ENCODE measurements around the gene IL6ST.
"Not testable (repeated sequence)": the region's sequence is repeated elsewhere in the genome, so short reads cannot be mapped to it uniquely, and the experiment has no call there.

The IL6ST gene

GRCh38 chr5:55966284-55966683 lies 28.5 kb downstream of the IL6ST start:
- Histone ChIP-seq H3K36me3 (ENCODE audit: control insufficient read depth, insufficient read depth, low read length) (peaks cover under 1% of the 10 kb centered on the region), H3K27me3 (replicated peaks; ENCODE audit: control insufficient read depth, insufficient read depth, low read length) (no peaks in the 10 kb centered on the region), H3K4me3 (replicated peaks; ENCODE audit: low read depth, low read length) (no peak overlapping the region)
- no peak for TF ChIP-seq CTCF (IDR thresholded peaks at IDR 0.05; ENCODE audit: insufficient read depth, low read length, poor library complexity, severe bottlenecking)
- DNase-seq (ENCODE audit: extremely low read depth, insufficient read length): no peak

DNA sequence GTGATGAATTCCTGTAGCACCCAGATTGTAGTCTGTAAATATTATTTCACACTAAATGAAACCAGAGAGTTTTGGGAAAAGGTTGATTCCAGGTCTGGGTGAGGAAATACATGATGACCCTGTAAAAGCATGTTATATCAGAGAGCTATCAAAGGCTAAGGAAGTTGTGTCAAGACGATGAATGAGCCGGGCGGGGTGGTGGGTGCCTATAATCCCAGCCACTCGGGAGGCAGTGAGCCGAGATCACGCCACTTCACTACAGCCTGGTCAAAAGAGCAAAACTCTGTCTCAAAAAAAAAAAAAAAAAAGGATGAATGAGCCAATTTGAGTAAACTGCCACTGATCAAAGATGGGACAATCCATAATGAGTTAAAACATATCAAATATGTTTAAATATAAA lies 29.2 kb downstream of the IL6ST start:
- peaks cover 2% of the 10 kb centered on the region for H3K36me3 ChIP-seq (ENCODE audit: control insufficient read depth, insufficient read depth, low read length)
- no peak for DNase-seq (ENCODE audit: extremely low read depth, insufficient read length)
- no peak for TF ChIP-seq CTCF (IDR thresholded peaks at IDR 0.05; ENCODE audit: insufficient read depth, low read length, poor library complexity, severe bottlenecking)
- no peak overlapping the region for H3K4me3 ChIP-seq (replicated peaks; ENCODE audit: low read depth, low read length)
- H3K27me3 ChIP-seq (replicated peaks; ENCODE audit: control insufficient read depth, insufficient read depth, low read length): no peaks in the 10 kb centered on the region

- Histone ChIP-seq H3K27me3 (replicated peaks; ENCODE audit: control insufficient read depth, insufficient read depth, low read length) (no peaks in the 10 kb centered on the region), H3K4me3 (replicated peaks; ENCODE audit: low read depth, low read length) (no peak overlapping the region), H3K36me3 (ENCODE audit: control insufficient read depth, insufficient read depth, low read length) (peaks cover 6% of the 10 kb centered on the region)
- no peak for TF ChIP-seq CTCF (IDR thresholded peaks at IDR 0.05; ENCODE audit: insufficient read depth, low read length, poor library complexity, severe bottlenecking)
- no peak for DNase-seq (ENCODE audit: extremely low read depth, insufficient read length)
These were observed 34.0 kb downstream of the IL6ST start for GRCh38 chr5:55960779-55961178.

DNA sequence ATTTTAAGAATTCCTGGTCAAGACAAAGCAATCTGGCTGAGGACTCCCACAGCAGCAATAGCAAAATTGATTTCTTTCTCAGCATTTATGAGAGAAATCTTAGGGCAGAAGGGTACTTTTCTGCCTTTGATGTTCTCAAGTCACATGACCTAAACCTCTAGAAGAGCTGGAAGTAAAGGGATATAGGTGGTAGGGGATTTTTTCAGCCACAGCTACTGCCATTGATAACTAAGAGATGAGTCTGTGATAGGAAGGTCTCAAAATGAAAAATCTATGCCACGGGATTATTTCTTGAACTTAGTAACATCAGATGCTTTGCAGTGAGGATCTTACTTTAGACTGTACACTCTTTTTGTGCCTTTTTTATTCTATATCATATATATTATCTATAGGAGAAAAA lies 35.6 kb downstream of the IL6ST start:
- Histone ChIP-seq H3K27me3 (replicated peaks; ENCODE audit: control insufficient read depth, insufficient read depth, low read length) (no peaks in the 10 kb centered on the region), H3K36me3 (ENCODE audit: control insufficient read depth, insufficient read depth, low read length) (peaks cover 6% of the 10 kb centered on the region), H3K4me3 (replicated peaks; ENCODE audit: low read depth, low read length) (no peak overlapping the region)
- no peak for TF ChIP-seq CTCF (IDR thresholded peaks at IDR 0.05; ENCODE audit: insufficient read depth, low read length, poor library complexity, severe bottlenecking)
- no peak for DNase-seq (ENCODE audit: extremely low read depth, insufficient read length)

- H3K4me3 ChIP-seq (replicated peaks; ENCODE audit: low read depth, low read length); H3K27me3 ChIP-seq (replicated peaks; ENCODE audit: control insufficient read depth, insufficient read depth, low read length); H3K36me3 ChIP-seq (ENCODE audit: control insufficient read depth, insufficient read depth, low read length); DNase-seq (ENCODE audit: extremely low read depth, insufficient read length): not testable (repeated sequence)
These were observed 53.6 kb downstream of the IL6ST start for GRCh38 chr5:55941154-55941553.

DNA sequence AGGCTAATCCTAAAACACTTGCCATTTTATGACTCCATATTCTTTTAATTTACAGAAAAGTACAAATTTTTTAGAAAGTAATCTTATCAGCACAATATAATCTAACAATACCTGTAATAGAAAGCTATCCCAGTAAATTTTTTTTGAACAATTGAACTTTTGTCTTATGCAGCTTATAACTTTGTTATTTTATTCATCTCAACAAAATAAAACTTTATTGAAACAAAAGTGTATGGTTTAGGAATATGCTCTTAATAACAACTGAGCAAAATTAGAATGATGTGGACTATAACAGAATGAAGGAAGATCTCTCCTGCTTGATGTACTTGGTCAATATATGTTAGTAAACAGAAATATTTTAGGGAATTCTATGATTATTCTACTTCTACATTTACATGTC lies 57.2 kb downstream of the IL6ST start:
- not testable (repeated sequence) for H3K36me3 ChIP-seq (ENCODE audit: control insufficient read depth, insufficient read depth, low read length); H3K27me3 ChIP-seq (replicated peaks; ENCODE audit: control insufficient read depth, insufficient read depth, low read length); DNase-seq (ENCODE audit: extremely low read depth, insufficient read length); H3K4me3 ChIP-seq (replicated peaks; ENCODE audit: low read depth, low read length)

GRCh38 chr5:55936100-55936693 lies 58.6 kb downstream of the IL6ST start:
- no peaks in the 10 kb centered on the region; the same call in 1 of the 2 replicates for H3K36me3 ChIP-seq (ENCODE audit: control insufficient read depth, insufficient read depth, low read length)
- peak; percentile 89 for TF ChIP-seq CTCF (IDR thresholded peaks at IDR 0.05; ENCODE audit: insufficient read depth, low read length, poor library complexity, severe bottlenecking)
- no peak overlapping the region for H3K4me3 ChIP-seq (replicated peaks; ENCODE audit: low read depth, low read length)
- no peaks in the 10 kb centered on the region for H3K27me3 ChIP-seq (replicated peaks; ENCODE audit: control insufficient read depth, insufficient read depth, low read length)
- peak; percentile 52 for DNase-seq (ENCODE audit: extremely low read depth, insufficient read length)

Data from GM06990 (cell line).